ENCODE results near the gene COMMD7. TPM values are rescaled to one million over a fixed set of nuclear protein-coding genes. Genes with fewer than 3 reads are reported as not detected.

COMMD7 gene
- total and polyA plus RNA-seq, 9 of the 15 experiments (the other 6 are each of a cell fraction or from before 2014, with no cell fraction given) = 11.9 to 69.1 (median 34.7) TPM

- FAIRE-seq (no peak), ATAC-seq (no peak), DNase-seq (ENCODE audit: extremely low read depth in 1 of 4, low spot score in 3 of 4) (no peak)
- Histone ChIP-seq H2AFZ (ENCODE audit: low read depth, low read length) (no peak overlapping the region), H3K4me1 (replicated peaks in 1 of 2; ENCODE audit: control insufficient read depth in 2 of 2, insufficient read depth in 2 of 2, low read length in 2 of 2) (no peaks in the 10 kb centered on the region), H3K4me3 (no peak overlapping the region), H3K9ac (ENCODE audit: insufficient read depth in 1 of 2, low read depth in 2 of 2, low read length in 2 of 2) (no peak overlapping the region), H3K27ac (ENCODE audit: extremely low read depth, low read depth, low read length) (no peak overlapping the region), H3K9me3 (replicated peaks; ENCODE audit: control insufficient read depth, insufficient read depth, low read depth, low read length) (no peaks in the 10 kb centered on the region), H3K27me3 (ENCODE audit: control insufficient read depth in 2 of 2, insufficient read depth in 2 of 2, low read length in 2 of 2) (no peaks in the 10 kb centered on the region), H3K79me2 (ENCODE audit: control insufficient read depth, insufficient read depth, low read length) (peaks cover 6% of the 10 kb centered on the region; the same call in 1 of the 3 replicates), H3K36me3 (ENCODE audit: control insufficient read depth, insufficient read depth, low read length) (peaks cover 95% of the 10 kb centered on the region), H4K20me1 (replicated peaks; ENCODE audit: control insufficient read depth, insufficient read depth, low read length) (peaks cover 8% of the 10 kb centered on the region; the same call in 1 of the 2 replicates), H3K4me2 (ENCODE audit: insufficient read depth, low read length) (no peak overlapping the region), H3K9me1 (ENCODE audit: control insufficient read depth, insufficient read depth, low read length) (no peaks in the 10 kb centered on the region)
- ChIA-PET CTCF (ENCODE audit: low intra/inter-chr PET ratio) (no interaction called here), POLR2A (no interaction called here)
- intact Hi-C loops (cut with micrococcal nuclease) = no loop called here
- peak; percentile 41; the same call in 1 of the 2 replicates for TF ChIP-seq POLR2G (IDR thresholded peaks at IDR 0.05; ENCODE audit: low read depth, low read length)
- TF ChIP-seq L3MBTL2 (IDR thresholded peaks at IDR 0.05) = no peak
- in situ Hi-C loops (cut with MboI) = no loop called here
- 87% methylated on average over 9 of the region's 16 CpGs for WGBS (ENCODE audit: insufficient coverage, low coverage, missing lambda C conversion rate)
- no TSS peak for BruUV-seq (replicated peaks)
These were observed 43.9 kb upstream of the COMMD7 start for GRCh38 chr20:32787168-32787567.

- no peak for FAIRE-seq
These were observed 42.9 kb upstream of the COMMD7 start for GRCh38 chr20:32786059-32786760.

More at GRCh38 chr20:32786059-32786760, 42.9 kb upstream of the COMMD7 start:
- ChIA-PET POLR2A (interaction anchor here (0.7 kb wide), 1 partner anchor 83 kb away, joined by 3 read pairs; no protein-coding TSS in a partner anchor), CTCF (ENCODE audit: low intra/inter-chr PET ratio) (no interaction called here)
- ATAC-seq = no peak
- no peak for DNase-seq (ENCODE audit: extremely low read depth in 1 of 4, low spot score in 3 of 4)
- in situ Hi-C loops (cut with MboI) (no loop called here), intact Hi-C loops (cut with micrococcal nuclease) (no loop called here)
- Histone ChIP-seq H3K36me3 (ENCODE audit: control insufficient read depth, insufficient read depth, low read length) (peaks cover 95% of the 10 kb centered on the region), H3K4me2 (ENCODE audit: insufficient read depth, low read length) (no peak overlapping the region), H3K27me3 (ENCODE audit: control insufficient read depth in 2 of 2, insufficient read depth in 2 of 2, low read length in 2 of 2) (no peaks in the 10 kb centered on the region), H4K20me1 (replicated peaks; ENCODE audit: control insufficient read depth, insufficient read depth, low read length) (peaks cover 8% of the 10 kb centered on the region; the same call in 1 of the 2 replicates), H3K9ac (ENCODE audit: insufficient read depth in 1 of 2, low read depth in 2 of 2, low read length in 2 of 2) (peak overlapping the region in 1 of 2 experiments; percentile 4; a peak in 1 of 4 replicates), H3K9me3 (replicated peaks; ENCODE audit: control insufficient read depth, insufficient read depth, low read depth, low read length) (no peaks in the 10 kb centered on the region), H3K4me3 (no peak overlapping the region), H3K9me1 (ENCODE audit: control insufficient read depth, insufficient read depth, low read length) (no peaks in the 10 kb centered on the region), H3K4me1 (replicated peaks in 1 of 2; ENCODE audit: control insufficient read depth in 2 of 2, insufficient read depth in 2 of 2, low read length in 2 of 2) (no peaks in the 10 kb centered on the region), H2AFZ (ENCODE audit: low read depth, low read length) (no peak overlapping the region), H3K27ac (ENCODE audit: extremely low read depth, low read depth, low read length) (no peak overlapping the region), H3K79me2 (ENCODE audit: control insufficient read depth, insufficient read depth, low read length) (peaks cover 6% of the 10 kb centered on the region; the same call in 1 of the 3 replicates)
- no TSS peak for BruUV-seq (replicated peaks)
- WGBS (ENCODE audit: insufficient coverage, low coverage, missing lambda C conversion rate) = 92% methylated on average over 16 of the region's 16 CpGs
- no peak for TF ChIP-seq ZNF512 (tag; IDR thresholded peaks at IDR 0.05)
- TF ChIP-seq NR2C2 (CRISPR knock-in tag; IDR thresholded peaks at IDR 0.05) = no peak
- no peak for TF ChIP-seq NR2C2 (tag; IDR thresholded peaks at IDR 0.05)
- TF ChIP-seq GTF3C2 (IDR thresholded peaks at IDR 0.05; ENCODE audit: borderline replicate concordance, extremely low read depth, insufficient read length) = no peak
- no peak for TF ChIP-seq NFRKB (IDR thresholded peaks at IDR 0.05; ENCODE audit: low read depth)
- TF ChIP-seq POLR2G (IDR thresholded peaks at IDR 0.05; ENCODE audit: low read depth, low read length) = 0 out of 2 replicates have a peak, but pooled peaks have one; percentile 30
